WTC11 (cell line): ENCODE measurements around the gene GPX5. TPM values are rescaled to one million over a fixed set of nuclear protein-coding genes. Genes with fewer than 3 reads are reported as not detected.

Experiments used
- ATAC-seq: fragments of 200-7000 bp; cut with Tn5 transposase; 2 replicates; pipeline ENCODE4 v1.10.0; 2021; ENCODE audit warnings: mild to moderate bottlenecking, moderate library complexity
- CTCF ChIA-PET: fragments of 300-600 bp; sonication (Branson Sonifier 250); formaldehyde crosslinking; loops from one replicate; lab custom pipeline; 2021; ENCODE audit warnings: antibody characterized with exemption; lab: Charles Lee
- POLR2A ChIA-PET: fragments of 350-600 bp; sonication (Branson Sonifier 250); formaldehyde crosslinking; loops from one replicate; lab custom pipeline; 2021; ENCODE audit warnings: antibody characterized with exemption; lab: Charles Lee
- DNase-seq: peaks from one replicate; pipeline ENCODE4 v3.0.0; 2021; ENCODE audit warnings: low spot score
- H3K27ac Mint-ChIP-seq: 2 replicates; pipeline ENCODE4 v1.8.0; 2021; ENCODE audit warnings: mixed read lengths
- H3K27me3 Mint-ChIP-seq: 2 replicates; pipeline ENCODE4 v1.8.0; 2021; ENCODE audit warnings: low read depth, mild to moderate bottlenecking, moderate library complexity, mixed read lengths
- H3K36me3 Mint-ChIP-seq: 2 replicates; pipeline ENCODE4 v1.8.0; 2021; ENCODE audit warnings: mixed read lengths
- H3K4me1 Mint-ChIP-seq: 2 replicates; pipeline ENCODE4 v1.8.0; 2022; ENCODE audit warnings: mixed read lengths
- H3K4me3 Mint-ChIP-seq: 2 replicates; pipeline ENCODE4 v1.8.0; 2021; ENCODE audit warnings: mild to moderate bottlenecking, moderate library complexity, mixed read lengths
- H3K9me3 Mint-ChIP-seq: 2 replicates; pipeline ENCODE4 v1.8.0; 2021; ENCODE audit warnings: mixed read lengths
- CTCF ChIP-seq: fragments of 200-600 bp; IDR thresholded peaks from 2 replicates; pipeline ENCODE4 v1.8.0; 2022; ENCODE audit warnings: antibody characterized with exemption
- EMX1 ChIP-seq: fragments of 250-450 bp; sonication (Bioruptor Pico); IDR thresholded peaks from 2 replicates; pipeline ENCODE4 v1.8.0; 2021; ENCODE audit warnings: mild to moderate bottlenecking
- ERG ChIP-seq: fragments of 250-450 bp; sonication (Bioruptor Pico); IDR thresholded peaks from 2 replicates; pipeline ENCODE4 v1.8.0; 2021; ENCODE audit warnings: mild to moderate bottlenecking
- ESRRA ChIP-seq: sonication (generic); formaldehyde crosslinking; IDR thresholded peaks from 2 replicates; pipeline ENCODE4 v1.8.1; 2022; ENCODE audit warnings: mild to moderate bottlenecking, missing genetic modification reagents, borderline replicate concordance
- FOXK1 ChIP-seq: sonication (generic); formaldehyde crosslinking; IDR thresholded peaks from 2 replicates; pipeline ENCODE4 v1.8.0; 2022; ENCODE audit warnings: mild to moderate bottlenecking, moderate library complexity, missing genetic modification reagents
- GABPB1 ChIP-seq: sonication (generic); formaldehyde crosslinking; IDR thresholded peaks from 2 replicates; pipeline ENCODE4 v1.8.1; 2023; ENCODE audit warnings: mild to moderate bottlenecking, missing genetic modification reagents
- HMGXB4 ChIP-seq: sonication (generic); formaldehyde crosslinking; IDR thresholded peaks from 2 replicates; pipeline ENCODE4 v1.8.1; 2023; ENCODE audit warnings: mild to moderate bottlenecking, moderate library complexity, missing genetic modification reagents
- IRF1 ChIP-seq: sonication (generic); formaldehyde crosslinking; IDR thresholded peaks from 2 replicates; pipeline ENCODE4 v1.8.0; 2023; ENCODE audit warnings: missing genetic modification reagents
- JAZF1 ChIP-seq: fragments of 250-450 bp; sonication (Bioruptor Pico); IDR thresholded peaks from 2 replicates; pipeline ENCODE4 v1.9.0; 2021; ENCODE audit warnings: moderate library complexity, mild to moderate bottlenecking, inconsistent platforms
- JUN ChIP-seq: sonication (generic); formaldehyde crosslinking; IDR thresholded peaks from 2 replicates; pipeline ENCODE4 v1.8.0; 2023; ENCODE audit warnings: mild to moderate bottlenecking, missing genetic modification reagents
- MAX ChIP-seq: sonication (generic); formaldehyde crosslinking; IDR thresholded peaks from 2 replicates; pipeline ENCODE4 v1.8.0; 2022; ENCODE audit warnings: mild to moderate bottlenecking, missing genetic modification reagents
- NR2C2 ChIP-seq: sonication (generic); formaldehyde crosslinking; IDR thresholded peaks from 2 replicates; pipeline ENCODE4 v1.8.0; 2022; ENCODE audit warnings: mild to moderate bottlenecking, missing genetic modification reagents
- PRRX2 ChIP-seq: fragments of 250-450 bp; sonication (Bioruptor Pico); IDR thresholded peaks from 2 replicates; pipeline ENCODE4 v1.8.0; 2021; ENCODE audit warnings: mild to moderate bottlenecking
- SMAD4 ChIP-seq: sonication (generic); formaldehyde crosslinking; IDR thresholded peaks from 2 replicates; pipeline ENCODE4 v1.8.0; 2022; ENCODE audit warnings: mild to moderate bottlenecking, missing genetic modification reagents
- TCF7 ChIP-seq: sonication (generic); formaldehyde crosslinking; IDR thresholded peaks from 2 replicates; pipeline ENCODE4 v1.8.0; 2022; ENCODE audit warnings: mild to moderate bottlenecking, low read depth, missing genetic modification reagents, moderate library complexity
- TP53 ChIP-seq: sonication (generic); formaldehyde crosslinking; IDR thresholded peaks from 2 replicates; pipeline ENCODE4 v1.8.1; 2023; ENCODE audit warnings: mild to moderate bottlenecking, missing genetic modification reagents
- USF1 ChIP-seq: sonication (generic); formaldehyde crosslinking; IDR thresholded peaks from 2 replicates; pipeline ENCODE4 v1.8.0; 2022; ENCODE audit warnings: mild to moderate bottlenecking, missing genetic modification reagents
- ZMAT4 ChIP-seq: fragments of 250-450 bp; sonication (Bioruptor Pico); IDR thresholded peaks from 2 replicates; pipeline ENCODE4 v1.9.0; 2021; ENCODE audit warnings: mild to moderate bottlenecking
- ZNF138 ChIP-seq: sonication (generic); formaldehyde crosslinking; conservative IDR thresholded peaks from 2 replicates; pipeline ENCODE4 v1.8.1; 2022; ENCODE audit warnings: mild to moderate bottlenecking, moderate library complexity, missing genetic modification reagents
- ZNF263 ChIP-seq: sonication (generic); formaldehyde crosslinking; IDR thresholded peaks from 2 replicates; pipeline ENCODE4 v1.8.1; 2022; ENCODE audit warnings: low read depth, mild to moderate bottlenecking, moderate library complexity, missing genetic modification reagents
- ZNF425 ChIP-seq: fragments of 250-450 bp; sonication (Bioruptor Pico); conservative IDR thresholded peaks from 2 replicates; pipeline ENCODE4 v1.9.0; 2021; ENCODE audit warnings: mild to moderate bottlenecking
- ZNF671 ChIP-seq: fragments of 250-450 bp; sonication (Bioruptor Pico); IDR thresholded peaks from 2 replicates; pipeline ENCODE4 v1.8.0; 2021; ENCODE audit warnings: mild to moderate bottlenecking
- ZSCAN18 ChIP-seq: fragments of 250-450 bp; sonication (Bioruptor Pico); IDR thresholded peaks from 2 replicates; pipeline ENCODE4 v2.1.2; 2022; ENCODE audit warnings: mild to moderate bottlenecking, moderate library complexity
- total RNA-seq: library from RNA; stranded (reverse); gene quantifications from 3 replicates; pipeline ENCODE4 v1.2.3, GENCODE V29; 2021

Gene GPX5
- total RNA-seq, 1 experiment from 2014 or later = not detected

- TF ChIP-seq TP53 (CRISPR knock-in tag) (no peak), ZSCAN18 (CRISPR knock-in tag) (no peak), TCF7 (CRISPR knock-in tag) (no peak), ZNF138 (no peak), ZNF263 (CRISPR knock-in tag) (no peak), USF1 (CRISPR knock-in tag) (peak; percentile 88), FOXK1 (CRISPR knock-in tag) (no peak), GABPB1 (CRISPR knock-in tag) (no peak), JUN (no peak), ESRRA (no peak), HMGXB4 (peak; percentile 71), PRRX2 (CRISPR knock-in tag) (no peak), MAX (peak; percentile 17; the same call in 1 of the 2 replicates), ERG (CRISPR knock-in tag) (no peak)
Observed at GRCh38 chr6:28489366-28490204, 36.1 kb upstream of the GPX5 start (continued).

GRCh38 chr6:28490205-28490890, 35.3 kb upstream of the GPX5 start:
- Mint-ChIP-seq H3K36me3 (no peaks in the 10 kb centered on the region), H3K27me3 (peaks cover 6% of the 10 kb centered on the region; the same call in 1 of the 2 replicates), H3K4me3 (peak overlapping the region; percentile 90), H3K9me3 (no peaks in the 10 kb centered on the region), H3K4me1 (peaks cover 18% of the 10 kb centered on the region), H3K27ac (peak overlapping the region; percentile 83)
- ATAC-seq (peak; percentile 4), DNase-seq (no peak)
- CTCF ChIA-PET = no interaction called here
- POLR2A ChIA-PET = no interaction called here
- TF ChIP-seq IRF1 (CRISPR knock-in tag) (no peak), ZMAT4 (no peak), EMX1 (CRISPR knock-in tag) (no peak), CTCF (no peak), ZNF263 (CRISPR knock-in tag) (no peak), ZNF671 (CRISPR knock-in tag) (no peak), ZNF425 (CRISPR knock-in tag) (no peak), GABPB1 (CRISPR knock-in tag) (no peak), NR2C2 (CRISPR knock-in tag) (no peak), ZNF138 (no peak), JAZF1 (no peak), SMAD4 (CRISPR knock-in tag) (no peak), ZSCAN18 (CRISPR knock-in tag) (no peak)
